SIG-M5 treated with dmso at 0.1 percent for 504 hours (cell line): ENCODE measurements around the gene YAF2.

ENCODE experiments used
- DNase-seq: peaks from one replicate; lab custom pipeline; 2025; ENCODE audit not compliant: unreplicated experiment; lab: John Stamatoyannopoulos, UW

Gene YAF2

DNA sequence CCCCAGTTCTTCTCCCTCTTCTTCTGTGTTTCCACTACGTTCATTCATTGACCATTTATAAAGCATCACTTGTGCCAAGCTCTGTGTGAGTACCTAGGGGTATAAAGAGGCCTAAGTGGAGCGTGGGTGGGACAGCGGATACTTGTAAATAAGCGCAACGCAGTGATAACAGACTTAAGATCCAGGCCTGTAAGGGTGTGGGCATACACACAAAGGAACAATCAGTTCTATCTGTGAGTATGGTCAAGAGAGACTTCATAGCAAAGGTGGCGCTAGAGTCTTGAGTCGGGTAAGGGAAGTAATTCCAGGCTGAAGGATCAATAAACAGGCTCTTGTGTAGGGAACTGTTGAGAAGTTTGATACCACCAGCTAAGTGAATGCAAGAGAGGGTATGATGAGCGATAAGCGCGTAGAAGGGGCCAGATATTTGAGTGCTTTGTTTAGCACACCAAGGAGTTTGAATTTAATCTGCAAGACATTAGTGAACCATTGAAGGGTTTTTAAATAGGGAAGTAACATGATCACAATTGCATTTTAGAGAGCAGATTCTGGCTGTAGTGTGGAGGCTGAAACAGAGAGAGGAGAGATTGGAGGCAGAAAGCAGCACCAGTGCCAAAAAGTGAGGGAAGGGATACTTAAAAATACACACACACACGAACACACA lies 92.4 kb downstream of the YAF2 start:
- no peak for DNase-seq

DNA sequence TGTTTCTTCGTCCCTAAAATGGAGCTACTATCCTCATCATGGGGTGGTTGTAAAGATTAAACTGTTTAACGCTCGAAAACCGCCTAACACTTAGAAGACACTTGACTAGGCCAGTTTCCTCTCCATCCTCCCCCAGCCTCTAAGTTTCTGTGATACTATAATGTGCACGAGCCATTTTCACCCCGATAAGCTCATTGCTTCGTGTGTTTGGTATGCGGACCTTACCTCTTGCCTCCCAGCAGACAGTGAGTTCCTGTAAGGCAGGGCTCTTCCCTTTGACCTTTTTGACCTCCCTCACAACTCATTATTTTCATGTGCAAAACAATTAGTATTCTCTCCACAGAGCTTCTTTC lies 92.9 kb downstream of the YAF2 start:
- DNase-seq: peak; percentile 61

DNA sequence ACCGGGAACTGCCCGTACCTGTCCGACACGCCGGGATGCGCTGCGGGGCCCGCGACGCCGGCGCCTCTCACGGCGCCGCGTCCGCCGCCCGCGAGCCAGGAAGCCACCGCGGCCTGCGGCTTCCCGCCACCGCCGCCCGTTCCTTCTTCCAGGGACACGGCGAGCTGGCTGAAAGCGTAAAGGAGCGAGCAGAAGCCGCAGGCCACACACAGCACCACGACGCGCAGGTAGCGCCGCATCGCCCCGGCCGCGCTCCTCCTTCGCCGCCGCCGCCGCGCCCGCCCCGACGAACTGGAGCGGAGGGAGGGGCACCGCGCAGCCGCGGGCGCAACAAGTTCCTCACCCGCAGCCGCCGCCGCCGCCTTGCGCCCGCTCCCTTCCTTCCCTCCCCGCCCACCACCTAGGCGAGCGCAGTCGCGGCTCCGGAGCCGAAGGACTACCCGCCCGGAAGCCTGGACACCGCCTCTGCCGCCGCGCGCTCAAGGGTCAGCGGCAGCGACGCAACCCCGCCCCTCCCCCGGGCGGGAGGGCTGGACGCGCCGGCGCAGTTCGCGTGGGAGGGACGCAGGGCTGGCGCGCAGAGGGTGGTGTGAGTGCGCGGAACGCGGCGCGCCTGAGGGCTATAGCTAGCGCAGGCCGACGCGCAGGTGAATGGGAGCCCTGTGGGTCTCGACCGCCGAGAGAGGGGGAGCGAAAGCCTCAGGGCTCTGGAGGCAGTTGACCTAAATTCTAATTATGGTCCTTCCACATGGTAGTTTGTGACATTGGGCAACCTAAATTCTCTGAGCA lies 93.4 kb downstream of the YAF2 start, which contains the start of gene GXYLT1:
Gene GXYLT1 (minus strand): TSS at position 467 of the 789 bp plus-strand sequence. CDS start 228 bp downstream, at position 239.
- DNase-seq: peak; percentile 91

DNA sequence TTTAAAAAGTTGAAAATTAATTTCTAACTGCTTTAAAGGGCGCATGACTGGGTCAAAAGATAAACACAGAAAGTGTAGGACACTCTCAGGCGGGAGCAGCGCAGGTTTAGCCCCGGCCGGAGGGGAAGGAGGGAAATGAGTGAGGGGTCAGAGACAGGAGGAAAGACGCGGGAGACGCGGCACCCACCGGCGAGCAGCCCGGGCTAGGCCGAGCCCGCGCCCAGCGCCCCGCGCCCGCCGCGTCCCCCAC lies 94.0 kb downstream of the YAF2 start:
- no peak for DNase-seq

DNA sequence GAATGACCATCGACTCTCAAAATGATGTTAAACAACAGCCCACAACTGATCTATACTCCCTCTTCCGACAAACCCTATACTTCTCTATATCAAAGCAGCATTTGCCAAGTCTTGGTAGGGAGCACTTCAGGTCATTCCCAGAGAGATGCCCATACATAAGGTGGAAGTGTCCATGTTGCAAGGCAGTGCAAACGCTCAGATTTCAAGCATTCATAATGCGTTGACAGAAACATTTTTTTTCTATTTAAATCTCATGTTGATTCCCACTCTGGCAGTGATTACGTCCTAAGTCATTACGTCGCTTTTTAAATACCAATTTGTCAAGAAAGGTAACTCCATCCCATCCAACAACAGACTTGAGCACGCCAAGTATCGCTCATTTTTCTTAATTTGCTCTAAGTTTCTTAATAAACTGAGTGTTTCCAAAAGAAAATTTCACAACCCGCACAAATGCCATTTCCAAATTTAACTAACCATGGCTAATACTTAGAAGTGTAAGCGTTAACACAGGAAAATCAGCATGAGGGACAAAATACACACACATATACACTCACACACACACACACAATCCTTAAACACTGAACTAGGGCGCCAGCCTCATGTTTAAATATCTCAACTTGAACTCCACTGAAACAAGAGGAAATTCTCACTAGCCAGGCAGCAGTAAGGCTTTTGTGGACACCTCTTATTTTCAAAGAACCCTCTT lies 94.4 kb downstream of the YAF2 start:
- DNase-seq: peak; percentile 23

DNA sequence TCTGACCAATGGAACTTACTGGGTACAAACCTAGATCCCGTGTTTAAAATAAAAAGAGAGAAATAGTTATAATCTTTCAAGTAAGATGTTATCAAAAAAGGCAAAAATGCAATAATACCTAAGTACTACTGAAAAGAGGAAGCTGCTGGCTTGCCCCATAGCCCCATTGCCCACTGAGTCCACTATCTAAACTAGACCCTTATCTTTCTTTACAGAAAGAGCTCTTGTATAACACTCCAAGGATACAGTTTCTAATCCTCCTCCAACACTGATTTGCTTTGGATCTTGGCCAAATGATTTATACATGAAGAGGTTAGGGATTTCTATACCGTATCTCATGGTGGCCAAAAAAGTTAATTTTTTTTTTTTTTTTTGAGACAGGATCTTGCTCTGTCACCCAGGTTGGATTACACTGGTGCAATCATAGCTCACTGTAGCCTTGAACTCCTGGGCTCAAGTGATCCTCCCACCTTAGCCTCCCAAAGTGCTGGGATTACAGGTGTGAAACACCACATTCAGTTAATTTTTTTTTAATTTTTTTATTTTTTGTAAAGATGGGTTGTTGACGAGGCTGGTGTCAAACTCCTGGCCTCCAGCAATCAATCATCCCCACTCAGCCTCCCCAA lies 96.0 kb downstream of the YAF2 start:
- DNase-seq: peak; percentile 43

DNA sequence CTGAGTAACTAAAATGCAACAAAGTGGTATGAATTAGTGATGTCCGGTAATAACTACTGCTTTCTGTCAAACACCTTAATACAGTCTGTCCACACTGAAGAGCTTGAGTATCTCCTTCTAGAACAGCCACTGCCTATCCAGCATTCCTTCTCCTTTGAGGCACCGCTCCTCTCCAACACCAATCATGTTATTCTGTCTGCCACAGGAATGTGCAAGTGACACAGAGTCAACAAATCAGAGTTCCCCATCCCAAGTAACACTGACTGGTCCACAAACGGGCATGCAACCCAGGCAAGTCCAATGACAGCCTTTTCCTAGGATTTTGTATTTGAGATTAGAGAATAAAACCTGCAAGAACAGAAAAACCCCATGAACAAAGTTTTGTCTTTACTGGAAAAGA lies 97.1 kb downstream of the YAF2 start:
- DNase-seq: no peak

DNA sequence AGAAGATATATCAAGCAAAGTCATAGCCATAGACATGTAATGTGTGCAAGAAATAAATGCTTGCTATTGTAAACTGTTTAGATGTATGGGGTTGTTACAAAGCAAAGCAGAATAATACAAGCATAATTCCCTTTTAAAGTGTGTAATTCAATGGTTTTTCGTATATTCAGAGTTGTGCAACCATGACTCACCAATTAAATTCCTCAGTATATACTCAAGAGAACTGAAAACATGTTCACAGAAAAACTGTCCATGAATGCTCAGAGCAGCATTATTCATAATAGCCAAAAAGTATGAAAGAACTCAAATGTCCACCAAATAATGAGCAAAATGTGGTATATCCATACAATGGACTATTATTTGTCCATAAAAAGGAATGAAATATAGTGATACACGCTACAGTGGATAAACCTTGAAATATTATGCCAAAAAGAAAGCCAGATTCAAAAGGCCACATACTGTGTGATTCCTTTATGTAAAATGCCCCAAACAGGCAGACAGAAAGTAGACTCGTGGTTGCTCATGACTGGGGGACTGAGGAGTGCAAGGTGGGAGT lies 102.7 kb downstream of the YAF2 start:
- no peak for DNase-seq

DNA sequence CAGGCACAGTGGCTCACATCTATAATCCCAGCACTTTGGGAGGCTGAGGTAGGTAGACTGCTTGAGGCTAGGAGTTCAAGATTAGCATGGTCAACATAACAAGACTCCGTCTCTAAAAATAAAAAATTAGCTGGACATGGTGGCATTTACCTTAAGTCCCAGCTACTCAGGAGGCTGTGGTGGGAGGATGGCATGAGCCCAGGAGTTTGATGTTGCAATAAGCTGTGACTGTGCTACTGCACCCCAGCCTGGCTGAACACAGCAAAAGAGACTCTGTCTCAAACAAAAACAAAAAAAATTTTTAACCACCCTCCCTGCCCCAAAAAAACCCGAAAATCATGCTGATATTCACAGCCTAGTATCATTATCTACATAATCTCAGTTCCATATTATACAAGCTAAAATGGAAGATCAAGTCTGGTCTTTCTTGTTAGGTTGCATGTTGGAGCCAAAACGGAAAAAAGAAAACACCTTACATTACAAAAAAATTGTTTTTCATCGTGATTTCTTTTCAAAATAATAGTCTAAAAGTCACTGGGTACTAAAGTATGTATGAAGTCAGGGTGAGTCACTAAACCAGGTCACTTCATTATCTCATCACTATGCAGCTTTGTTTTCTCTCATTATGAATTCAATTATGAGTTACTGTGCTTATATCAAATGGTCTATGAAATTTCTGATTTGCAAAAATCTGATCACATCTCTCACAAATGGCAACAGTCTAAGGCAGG lies 107.2 kb downstream of the YAF2 start:
- peak; percentile 27 for DNase-seq

DNA sequence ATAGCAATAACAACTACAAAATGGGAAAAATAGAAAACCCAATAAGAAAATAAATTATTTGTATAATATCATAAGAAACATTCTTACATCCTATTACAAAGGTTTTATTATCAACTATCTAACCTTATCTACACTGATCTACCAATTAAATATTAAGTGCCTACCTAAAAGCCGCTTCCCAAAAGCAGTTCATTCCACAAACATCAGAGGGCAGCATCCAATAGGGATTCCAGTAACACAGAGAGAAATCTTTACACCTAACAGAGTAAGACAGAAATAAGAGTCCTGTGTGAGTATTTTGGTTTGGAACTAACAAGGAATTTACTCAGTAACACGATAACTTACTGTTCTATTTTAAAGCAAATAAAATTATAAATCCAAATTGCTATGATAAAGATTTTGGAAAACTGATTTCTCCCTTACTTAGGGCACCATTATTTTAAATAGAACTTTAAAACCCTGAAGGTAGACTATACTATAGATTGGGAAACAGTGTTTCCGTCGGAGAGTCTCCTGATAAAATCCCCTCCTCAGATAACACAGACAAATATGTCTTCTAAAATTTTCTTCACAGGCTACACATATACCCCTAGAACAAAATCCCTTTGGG lies 108.3 kb downstream of the YAF2 start:
- peak; percentile 29 for DNase-seq

DNA sequence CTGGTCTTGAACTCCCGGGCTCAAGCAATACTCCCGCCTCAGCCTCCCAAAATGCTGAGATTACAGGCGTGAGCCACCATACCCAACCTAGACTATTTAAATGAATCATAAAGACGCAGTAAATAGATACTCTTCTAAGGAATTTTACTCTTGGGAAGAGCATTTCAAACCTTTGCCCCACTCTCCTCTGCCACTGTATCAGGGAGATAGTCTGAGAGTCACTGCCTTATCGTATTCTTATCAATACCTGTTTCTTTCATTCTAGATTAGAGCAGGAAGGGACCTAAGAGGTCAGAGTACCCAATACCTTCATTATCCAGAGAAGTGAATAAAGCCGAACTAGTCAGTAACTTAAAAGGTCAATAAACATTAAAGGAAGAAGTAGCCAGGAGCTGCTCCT lies 109.2 kb downstream of the YAF2 start:
- DNase-seq: no peak

DNA sequence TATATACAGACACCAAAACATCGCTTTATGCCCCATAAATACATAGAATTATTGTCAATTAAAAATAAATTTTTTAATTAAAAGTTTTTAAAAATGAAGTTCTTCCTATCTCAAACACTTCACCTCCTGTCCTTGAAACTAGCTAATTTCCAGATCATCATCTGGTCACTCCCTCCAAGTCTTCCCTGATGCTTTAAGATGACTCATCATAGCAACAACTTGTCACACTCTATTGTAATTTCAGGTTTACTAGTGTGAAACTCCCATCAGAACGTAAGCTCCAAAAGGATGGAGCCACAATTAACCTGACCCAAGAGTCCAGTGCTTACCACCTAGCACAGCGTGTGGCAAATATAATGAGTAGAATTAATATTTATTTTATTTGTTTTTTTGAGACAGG lies 109.7 kb downstream of the YAF2 start:
- no peak for DNase-seq

DNA sequence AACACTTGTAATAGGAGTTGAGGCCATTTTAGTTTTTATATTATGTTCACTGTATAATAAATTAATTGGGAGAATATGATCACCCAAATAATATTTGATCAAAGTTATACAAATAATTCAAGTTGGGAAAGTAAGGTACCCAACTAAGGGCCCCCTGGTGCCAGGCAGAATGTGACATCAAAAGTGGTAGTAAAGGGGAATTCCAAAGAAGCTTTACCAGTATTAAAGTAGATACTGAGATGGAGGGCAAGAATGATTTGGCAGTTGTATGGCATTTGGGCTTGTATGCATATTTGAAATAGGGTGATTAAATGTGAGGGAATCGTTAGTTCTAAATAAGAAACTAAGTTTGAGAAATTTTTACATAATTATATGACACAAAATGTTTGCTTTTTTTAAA lies 111.1 kb downstream of the YAF2 start:
- no peak for DNase-seq

DNA sequence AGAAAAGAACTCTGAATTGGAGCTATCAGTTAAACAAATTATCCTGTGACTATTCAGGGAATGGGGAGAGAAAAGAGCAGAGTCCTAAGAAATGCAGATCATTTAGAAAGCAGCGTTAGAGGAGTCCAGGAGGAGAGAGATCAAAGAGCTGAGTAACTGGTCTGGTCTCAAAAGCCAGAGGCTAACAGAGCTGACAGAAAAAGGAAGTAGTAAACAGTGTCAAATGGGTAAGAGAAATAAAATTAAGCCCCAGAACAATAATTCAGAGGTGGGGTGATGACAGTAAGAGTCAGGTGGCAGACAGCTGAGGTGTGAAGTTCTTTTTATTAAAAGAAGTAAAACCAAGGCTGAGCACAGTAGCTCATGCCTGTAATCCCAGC lies 112.7 kb downstream of the YAF2 start:
- no peak for DNase-seq

DNA sequence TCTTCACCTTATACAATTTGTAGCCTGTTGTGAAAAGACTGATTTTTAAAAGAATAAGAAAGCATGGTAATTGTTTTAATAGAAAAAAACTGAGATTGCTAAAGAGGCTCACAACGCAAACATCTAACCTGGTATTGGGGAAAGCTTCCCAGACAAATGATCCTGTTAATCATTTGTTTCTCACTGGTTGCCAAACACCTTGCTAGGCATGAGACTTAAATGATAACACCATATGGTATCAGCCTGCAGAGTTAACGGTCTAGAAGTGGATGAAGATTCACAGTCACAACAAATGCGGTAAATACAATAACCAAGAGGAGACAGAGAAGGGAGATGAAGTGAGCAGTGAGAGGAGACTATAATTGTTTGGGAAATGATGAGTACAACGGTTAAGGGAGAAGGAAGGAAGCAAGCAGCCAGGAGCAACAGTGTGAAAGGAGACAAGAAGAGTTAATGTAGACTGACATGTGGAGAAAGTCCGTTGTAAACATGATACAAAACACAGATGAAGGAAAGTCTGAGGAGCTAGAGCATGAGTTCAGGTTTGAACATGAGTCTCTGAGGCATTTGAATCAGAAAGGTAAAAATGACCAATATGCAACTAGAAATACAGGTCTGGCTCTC lies 113.2 kb downstream of the YAF2 start:
- no peak for DNase-seq

DNA sequence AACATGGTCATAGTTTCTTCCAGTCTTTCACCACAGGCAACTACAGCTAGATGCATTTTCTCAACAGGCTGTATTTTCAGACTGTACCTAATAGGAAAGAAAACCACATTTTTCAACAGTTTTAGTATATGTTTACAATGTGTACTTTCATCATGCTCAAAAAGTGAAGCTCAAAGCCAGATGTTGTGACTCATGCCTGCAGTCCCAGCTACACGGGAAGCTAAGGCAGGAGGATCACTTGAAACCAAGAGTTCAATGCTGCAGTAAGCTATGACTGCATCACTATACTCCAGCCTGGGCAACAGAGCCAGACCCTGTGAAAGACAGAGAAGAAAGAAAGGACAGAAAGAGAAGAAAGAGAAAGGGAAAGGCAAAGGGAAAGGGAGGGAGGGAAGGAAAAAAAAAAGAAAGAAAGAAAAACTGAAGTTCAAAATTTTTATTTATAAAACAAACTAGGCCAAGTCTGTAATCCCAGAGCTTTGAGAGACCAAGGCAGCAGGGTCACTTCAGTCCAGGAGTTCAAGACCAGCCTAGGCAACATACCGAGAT lies 118.9 kb downstream of the YAF2 start:
- DNase-seq: no peak

DNA sequence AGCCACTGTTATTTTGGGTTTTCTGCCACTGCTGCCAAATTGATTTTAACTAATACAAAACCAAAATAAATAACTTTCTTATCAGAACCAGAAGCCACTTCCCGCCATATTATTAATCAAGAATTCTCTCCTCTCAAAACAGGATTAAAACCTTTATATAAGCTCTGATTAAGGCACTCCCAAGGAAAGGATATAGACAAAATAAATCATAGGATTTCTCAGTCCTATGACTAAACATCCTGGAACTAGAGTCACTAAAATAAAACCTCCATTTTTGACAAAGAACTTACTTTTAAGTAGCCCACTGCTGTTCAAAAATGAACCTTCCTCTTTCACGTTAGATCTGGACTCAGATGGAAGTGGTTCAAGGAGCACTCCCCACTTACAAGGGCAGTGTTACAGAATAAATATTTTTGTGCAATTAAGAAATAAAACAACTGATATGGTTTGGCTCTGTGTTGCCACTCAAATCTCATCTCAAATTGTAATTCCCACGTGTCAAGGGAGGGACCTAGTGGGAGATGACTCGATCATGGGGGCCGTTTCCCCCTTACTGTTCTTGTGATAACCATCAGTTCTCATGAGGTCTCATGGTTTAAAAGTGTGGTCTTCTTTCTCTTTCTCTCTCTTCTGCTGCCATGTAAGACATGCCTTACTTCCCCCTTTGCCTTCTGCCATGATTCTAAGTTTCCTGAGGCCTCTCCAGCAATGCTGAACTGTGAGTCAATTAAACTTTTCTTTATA lies 119.7 kb downstream of the YAF2 start:
- DNase-seq: no peak

DNA sequence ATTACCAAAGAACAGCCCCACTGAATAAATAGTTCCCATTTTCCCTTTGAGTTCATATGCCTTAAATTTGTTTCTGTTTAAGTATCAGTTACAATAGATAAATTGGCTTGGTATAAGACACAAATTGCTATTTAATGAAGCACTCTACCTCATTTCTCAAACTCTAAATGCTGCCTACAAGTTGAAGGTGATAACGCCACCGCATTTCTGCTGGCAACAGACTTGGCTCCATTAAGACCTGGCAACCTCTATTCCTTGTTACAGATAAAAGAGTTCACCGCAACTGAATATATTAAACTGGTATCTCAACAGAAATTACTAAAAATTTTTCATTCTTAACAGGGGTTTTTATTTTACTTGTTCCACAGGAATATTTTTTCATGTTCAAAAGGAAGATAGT lies 129.0 kb downstream of the YAF2 start:
- DNase-seq: no peak
